Keratinocyte (primary cell): ENCODE data around the gene SLC44A1.

Experiments used
- CTCF ChIP-seq, 3 experiments: IDR thresholded peaks in 1 of 3; conservative IDR thresholded peaks in 1 of 3; optimal IDR thresholded peaks in 1 of 3; 2 replicates in 2 of 3; 3 replicates in 1 of 3; pipeline versions ENCODE3 to v1.5.1; 2011; ENCODE audit warnings: low read length in 3 of 3, mild to moderate bottlenecking in 3 of 3, moderate library complexity in 2 of 3, control low read depth in 1 of 3, inconsistent platforms in 1 of 3; ENCODE audit not compliant: insufficient read depth in 2 of 3; ENCODE audit errors: extremely low read depth in 1 of 3
- EZH2 ChIP-seq: IDR thresholded peaks from one replicate; pipeline ENCODE4 v1.6.1; 2012; ENCODE audit warnings: inconsistent platforms, mild to moderate bottlenecking, low read length, moderate library complexity

- no peak for TF ChIP-seq CTCF (optimal IDR thresholded peaks at IDR 0.05 in 1 of 3, IDR thresholded peaks at IDR 0.05 in 1 of 3, conservative IDR thresholded peaks at IDR 0.05 in 1 of 3; ENCODE audit: extremely low read depth in 1 of 3, insufficient read depth in 2 of 3, low read length in 3 of 3)
- TF ChIP-seq EZH2 = no peak
These were observed 47.0 kb downstream of the SLC44A1 start for GRCh38 chr9:105291422-105291859.
